Endothelial cell of umbilical vein (primary cell): Measurements from ENCODE around the gene KRTAP29-1. TPM values are rescaled to one million over a fixed set of nuclear protein-coding genes. Genes with fewer than 3 reads are reported as not detected.

Experiments used
- BruUV-seq: library from RNA; stranded (reverse); fragments of 400-500 nt; replicated peaks from 2 replicates; lab custom pipeline; 2021; lab: Mats Ljungman, UMichigan
- CTCF ChIA-PET: fragments of 300-600, 350-600 bp; sonication (Branson Sonifier 250); formaldehyde crosslinking; loops from one replicate; lab custom pipeline; 2021; ENCODE audit warnings: antibody characterized with exemption, inconsistent platforms; lab: Charles Lee
- POLR2A ChIA-PET: fragments of 300-600, 350-600 bp; sonication (Branson Sonifier 250); formaldehyde crosslinking; loops from one replicate; lab custom pipeline; 2021; ENCODE audit warnings: antibody characterized with exemption, inconsistent platforms; lab: Charles Lee
- DNase-seq: peaks from one replicate; pipeline ENCODE4 v3.0.0-alpha.2; 2011; ENCODE audit warnings: low read depth, low spot score
- FAIRE-seq: peaks from 2 replicates; lab custom pipeline; 2011; peaks lifted over from hg19 to GRCh38; lab: Jason Lieb, UNC
- H2AFZ ChIP-seq: 2 replicates; pipeline ENCODE4 v1.6.0; 2012; ENCODE audit warnings: low read depth, low read length, control low read depth, inconsistent platforms
- H3K27ac ChIP-seq: 2 replicates; pipeline ENCODE4 v1.5.1; 2011; ENCODE audit warnings: low read depth, mild to moderate bottlenecking, control low read depth, low read length, moderate library complexity; ENCODE audit not compliant: insufficient read depth
- H3K27me3 ChIP-seq, 2 experiments: 2 replicates each; pipeline versions ENCODE4 v1.6.0 to v1.6.1; 2011; ENCODE audit warnings: low read length in 2 of 2, mixed read lengths in 1 of 2; ENCODE audit not compliant: control insufficient read depth in 2 of 2, insufficient read depth in 2 of 2
- H3K36me3 ChIP-seq, 2 experiments: 2 replicates in 1 of 2; 3 replicates in 1 of 2; pipeline ENCODE4 v1.5.1; 2011; ENCODE audit warnings: low read length in 2 of 2, mild to moderate bottlenecking in 1 of 2, moderate library complexity in 1 of 2; ENCODE audit not compliant: control insufficient read depth in 2 of 2, insufficient read depth in 2 of 2; ENCODE audit errors: extremely low read depth in 1 of 2
- H3K4me1 ChIP-seq: 3 replicates; pipeline ENCODE4 v1.5.1; 2011; ENCODE audit warnings: mild to moderate bottlenecking, low read length; ENCODE audit not compliant: control insufficient read depth, insufficient read depth; ENCODE audit errors: extremely low read depth
- H3K4me2 ChIP-seq: 2 replicates; pipeline ENCODE4 v1.6.1; 2011; ENCODE audit warnings: low read length, control low read depth, mixed read lengths; ENCODE audit not compliant: insufficient read depth
- H3K4me3 ChIP-seq, 3 experiments: fragments of 200-600 bp in 1 of 3; sonication (generic), shearing (Covaris generic) in 1 of 3; replicated peaks in 1 of 3; 2 replicates each; pipeline ENCODE4 v1.5.1; 2011 to 2016; ENCODE audit warnings: control low read depth in 3 of 3, low read length in 3 of 3, mild to moderate bottlenecking in 2 of 3, inconsistent platforms in 1 of 3, low read depth in 1 of 3, moderate library complexity in 1 of 3; ENCODE audit not compliant: insufficient read depth in 1 of 3
- H3K79me2 ChIP-seq: 2 replicates; pipeline ENCODE4 v1.6.0; 2012; ENCODE audit warnings: low read length, inconsistent platforms; ENCODE audit not compliant: control insufficient read depth, insufficient read depth
- H3K9ac ChIP-seq: replicated peaks from 2 replicates; pipeline ENCODE3; 2011; ENCODE audit warnings: low read length, control low read depth; ENCODE audit not compliant: insufficient read depth; ENCODE audit errors: extremely low read depth
- H3K9me1 ChIP-seq: replicated peaks from 3 replicates; pipeline ENCODE4 v1.6.0; 2011; ENCODE audit warnings: mild to moderate bottlenecking, low read length; ENCODE audit not compliant: control insufficient read depth, insufficient read depth; ENCODE audit errors: extremely low read depth
- H3K9me3 ChIP-seq: replicated peaks from 2 replicates; pipeline ENCODE4 v1.5.1; 2012; ENCODE audit warnings: low read length, inconsistent platforms; ENCODE audit not compliant: control insufficient read depth, insufficient read depth
- H4K20me1 ChIP-seq: replicated peaks from 2 replicates; pipeline ENCODE3; 2011; ENCODE audit warnings: mild to moderate bottlenecking, low read length; ENCODE audit not compliant: control insufficient read depth, insufficient read depth; ENCODE audit errors: extremely low read depth
- EZH2 ChIP-seq: IDR thresholded peaks from 2 replicates; pipeline ENCODE4 v1.6.1; 2012; ENCODE audit warnings: borderline replicate concordance, low read depth, mild to moderate bottlenecking, moderate library complexity, low read length, inconsistent platforms; ENCODE audit not compliant: severe bottlenecking
- FOS ChIP-seq: IDR thresholded peaks from 2 replicates; pipeline ENCODE4 v1.6.1; 2011; ENCODE audit warnings: mild to moderate bottlenecking, low read length, moderate library complexity, borderline replicate concordance; ENCODE audit not compliant: insufficient read depth
- GATA2 ChIP-seq: IDR thresholded peaks from 2 replicates; pipeline ENCODE4 v1.7.0; 2011; ENCODE audit warnings: low read depth, mild to moderate bottlenecking, moderate library complexity, mixed read lengths, low read length; ENCODE audit not compliant: insufficient read length, insufficient read depth
- JUN ChIP-seq: IDR thresholded peaks from 2 replicates; pipeline ENCODE4 v1.6.1; 2011; ENCODE audit warnings: borderline replicate concordance, low read depth; ENCODE audit not compliant: insufficient read length, insufficient read depth
- MYC ChIP-seq: IDR thresholded peaks from one replicate; pipeline ENCODE4 v1.6.1; 2011; ENCODE audit warnings: mild to moderate bottlenecking, low read depth, low read length
- POLR2A ChIP-seq: IDR thresholded peaks from 2 replicates; pipeline ENCODE4 v1.6.1; 2012; ENCODE audit warnings: low read depth, mild to moderate bottlenecking, control low read depth, low read length
- POLR2AphosphoS5 ChIP-seq: IDR thresholded peaks from 2 replicates; pipeline ENCODE4 v1.6.1; 2012; ENCODE audit warnings: low read depth, mild to moderate bottlenecking, control low read depth, low read length, moderate library complexity; ENCODE audit not compliant: insufficient read depth
- dilution Hi-C: fragments of 300-500 bp; cut with MboI; formaldehyde crosslinking; loops from one replicate; pipeline ENCODE4 v1.15.0; 2019; ENCODE audit warnings: low sequenced_read_pairs; ENCODE audit not compliant: extremely low pct_ligation_motif_present
- intact Hi-C: fragments of 100-400 bp; cut with micrococcal nuclease; formaldehyde crosslinking; loops from one replicate; pipeline ENCODE4 v1.10.0; 2022
- polyA plus RNA-seq, 4 experiments: library from polyadenylated mRNA; depleted of rRNA in 3 of 4; stranded (reverse) in 3 of 4; unstranded in 1 of 4; fragments of >200 nt; gene quantifications; 2 replicates each; pipeline versions ENCODE4 v1.2.1 to v1.2.3, GENCODE V29; 2011 to 2012; ENCODE audit warnings: missing spikeins in 1 of 4
- total RNA-seq: library from RNA; stranded (reverse); gene quantifications from 2 replicates; pipeline ENCODE4 v1.2.3, GENCODE V29; 2021
- TF ChIP-seq, protein P1 (sequence below): IDR thresholded peaks from 2 replicates; pipeline ENCODE4 v1.6.1; 2011; ENCODE audit not compliant: insufficient read depth, insufficient read length
- TF ChIP-seq, protein P2 (sequence below), 2 donors: IDR thresholded peaks; 1 replicate in 1 of 2; 2 replicates in 1 of 2; pipeline ENCODE4 v1.5.1; 2011; ENCODE audit warnings: low read length in 2 of 2, mild to moderate bottlenecking in 2 of 2, moderate library complexity in 2 of 2, control low read depth in 1 of 2, inconsistent platforms in 1 of 2, low read depth in 1 of 2; ENCODE audit not compliant: insufficient read depth in 1 of 2; ENCODE audit errors: extremely low read depth in 1 of 2

Gene KRTAP29-1
- total and polyA plus RNA-seq, 2 donors (not counting 3 experiments of a cell fraction or from before 2014, with no cell fraction given) = not detected

DNA sequence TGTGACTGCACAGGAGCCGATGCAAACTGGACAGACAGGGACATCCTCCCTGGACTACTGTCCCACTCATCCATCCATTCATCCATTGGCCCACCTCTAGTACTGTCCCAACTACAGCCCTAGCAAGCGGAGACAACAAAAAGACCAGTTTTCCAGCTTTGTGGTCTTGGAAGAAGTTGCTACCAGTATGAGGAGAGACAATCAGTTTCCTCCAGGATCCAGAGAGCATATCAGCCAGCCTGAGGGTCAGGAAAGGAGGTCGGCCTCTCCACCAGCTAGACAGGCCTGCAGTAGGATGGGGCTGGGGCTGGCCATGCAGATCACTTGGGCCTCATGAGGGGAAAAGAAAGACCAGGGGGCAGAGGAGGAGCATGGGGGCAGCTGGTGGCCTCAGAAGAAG, 31.2 kb upstream of the KRTAP29-1 start:
- DNase-seq = no peak
- intact Hi-C loops = no loop called here
- no TSS peak for BruUV-seq
- Histone ChIP-seq H3K79me2 (no peaks in the 10 kb centered on the region), H3K9me1 (no peaks in the 10 kb centered on the region), H3K4me2 (no peak overlapping the region), H3K36me3 (no peaks in the 10 kb centered on the region), H3K9ac (no peak overlapping the region), H3K4me3 (no peak overlapping the region), H3K9me3 (no peaks in the 10 kb centered on the region), H4K20me1 (no peaks in the 10 kb centered on the region), H3K4me1 (no peaks in the 10 kb centered on the region), H3K27ac (no peak overlapping the region), H3K27me3 (no peaks in the 10 kb centered on the region), H2AFZ (no peak overlapping the region)
- dilution Hi-C loops = no loop called here
- CTCF ChIA-PET = no interaction called here
- POLR2A ChIA-PET = no interaction called here
- TF ChIP-seq FOS (no peak), POLR2A (no peak), EZH2 (no peak), GATA2 (no peak), MYC (no peak), POLR2AphosphoS5 (no peak), JUN (no peak)
- TF ChIP-seq, protein P1, sequence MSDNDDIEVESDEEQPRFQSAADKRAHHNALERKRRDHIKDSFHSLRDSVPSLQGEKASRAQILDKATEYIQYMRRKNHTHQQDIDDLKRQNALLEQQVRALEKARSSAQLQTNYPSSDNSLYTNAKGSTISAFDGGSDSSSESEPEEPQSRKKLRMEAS = no peak
- TF ChIP-seq, protein P2, sequence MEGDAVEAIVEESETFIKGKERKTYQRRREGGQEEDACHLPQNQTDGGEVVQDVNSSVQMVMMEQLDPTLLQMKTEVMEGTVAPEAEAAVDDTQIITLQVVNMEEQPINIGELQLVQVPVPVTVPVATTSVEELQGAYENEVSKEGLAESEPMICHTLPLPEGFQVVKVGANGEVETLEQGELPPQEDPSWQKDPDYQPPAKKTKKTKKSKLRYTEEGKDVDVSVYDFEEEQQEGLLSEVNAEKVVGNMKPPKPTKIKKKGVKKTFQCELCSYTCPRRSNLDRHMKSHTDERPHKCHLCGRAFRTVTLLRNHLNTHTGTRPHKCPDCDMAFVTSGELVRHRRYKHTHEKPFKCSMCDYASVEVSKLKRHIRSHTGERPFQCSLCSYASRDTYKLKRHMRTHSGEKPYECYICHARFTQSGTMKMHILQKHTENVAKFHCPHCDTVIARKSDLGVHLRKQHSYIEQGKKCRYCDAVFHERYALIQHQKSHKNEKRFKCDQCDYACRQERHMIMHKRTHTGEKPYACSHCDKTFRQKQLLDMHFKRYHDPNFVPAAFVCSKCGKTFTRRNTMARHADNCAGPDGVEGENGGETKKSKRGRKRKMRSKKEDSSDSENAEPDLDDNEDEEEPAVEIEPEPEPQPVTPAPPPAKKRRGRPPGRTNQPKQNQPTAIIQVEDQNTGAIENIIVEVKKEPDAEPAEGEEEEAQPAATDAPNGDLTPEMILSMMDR (IDR thresholded peaks at IDR 0.05; ENCODE audit: extremely low read depth in 1 of 2, insufficient read depth in 1 of 2, low read depth in 1 of 2, low read length in 2 of 2) = no peak
- no peak for FAIRE-seq
